K562 (cell line): ENCODE data around the gene HOATZ. TPM values are rescaled to one million over a fixed set of nuclear protein-coding genes. Genes with fewer than 3 reads are reported as not detected.

Experiments
- ATAC-seq: fragments of 200-7000 bp; cut with Tn5 transposase; 3 replicates; pipeline ENCODE4 v1.9.1; 2020; ENCODE audit warnings: moderate library complexity
- BruUV-seq: library from RNA; stranded (reverse); fragments of 400-500 nt; replicated peaks from 2 replicates; lab custom pipeline; 2021; lab: Mats Ljungman, UMichigan
- CTCF ChIA-PET: fragments of 300-600 bp; formaldehyde crosslinking; extraction: SDS; loops from one replicate; lab custom pipeline; 2021; ENCODE audit warnings: low intra/inter-chr PET ratio; lab: Yijun Ruan, JAX
- POLR2A ChIA-PET: fragments of 300-600, 350-650 bp; sonication (Branson Sonifier 250); formaldehyde crosslinking; extraction: SDS; loops from one replicate; lab custom pipeline; 2021; ENCODE audit warnings: antibody characterized with exemption, inconsistent platforms; lab: Yijun Ruan, JAX
- DNase-seq, 4 experiments: peaks; one replicate each; pipeline versions ENCODE4 v3.0.0 to v3.0.0-alpha.2; 2011 to 2018; ENCODE audit warnings: low spot score in 3 of 4, mixed read lengths in 3 of 4; ENCODE audit errors: extremely low read depth in 1 of 4
- FAIRE-seq: peaks from 2 replicates; lab custom pipeline; 2011; peaks lifted over from hg19 to GRCh38; lab: Jason Lieb, UNC
- H2AFZ ChIP-seq: 2 replicates; pipeline ENCODE4 v1.6.0; 2011; ENCODE audit warnings: low read depth, low read length, control low read depth, inconsistent platforms
- H3K27ac ChIP-seq: fragments of 200-600 bp; 3 replicates; pipeline ENCODE4 v1.8.0; 2011; ENCODE audit warnings: low read depth, mild to moderate bottlenecking, control low read depth, inconsistent platforms, low read length, moderate library complexity, mixed read lengths; ENCODE audit errors: extremely low read depth
- H3K27me3 ChIP-seq, 2 experiments: fragments of 300-600 bp in 1 of 2; 2 replicates in 1 of 2; 3 replicates in 1 of 2; pipeline versions ENCODE4 v1.6.0 to v1.8.0; 2011; ENCODE audit warnings: inconsistent platforms in 2 of 2, low read length in 2 of 2, mild to moderate bottlenecking in 1 of 2, mixed read lengths in 1 of 2, moderate library complexity in 1 of 2; ENCODE audit not compliant: control insufficient read depth in 2 of 2, insufficient read depth in 2 of 2
- H3K36me3 ChIP-seq: fragments of 300-600 bp; 3 replicates; pipeline ENCODE4 v1.8.0; 2011; ENCODE audit warnings: mild to moderate bottlenecking, low read length, inconsistent platforms; ENCODE audit not compliant: control insufficient read depth, insufficient read depth
- H3K4me1 ChIP-seq, 2 experiments: fragments of 200-600 bp in 1 of 2; replicated peaks in 1 of 2; 2 replicates in 1 of 2; 3 replicates in 1 of 2; pipeline versions ENCODE4 v1.5.1 to v1.8.0; 2011; ENCODE audit warnings: inconsistent platforms in 2 of 2, low read length in 2 of 2, mild to moderate bottlenecking in 1 of 2, mixed read lengths in 1 of 2, moderate library complexity in 1 of 2; ENCODE audit not compliant: control insufficient read depth in 2 of 2, insufficient read depth in 2 of 2
- H3K4me2 ChIP-seq: 2 replicates; pipeline ENCODE4 v1.6.1; 2011; ENCODE audit warnings: low read length, control low read depth, inconsistent platforms, mixed read lengths; ENCODE audit not compliant: insufficient read depth
- H3K4me3 ChIP-seq: fragments of 200-600 bp; sonication (generic), shearing (Covaris generic); 2 replicates; pipeline ENCODE4 v1.5.1; 2016; ENCODE audit warnings: control low read depth, inconsistent platforms
- H3K79me2 ChIP-seq: fragments of 200-600 bp; 3 replicates; pipeline ENCODE4 v1.8.0; 2011; ENCODE audit warnings: low read length, inconsistent platforms; ENCODE audit not compliant: control insufficient read depth, insufficient read depth
- H3K9ac ChIP-seq, 2 experiments: 2 replicates each; pipeline versions ENCODE4 v1.6.0 to v1.6.1; 2011; ENCODE audit warnings: low read depth in 2 of 2, low read length in 2 of 2, control low read depth in 1 of 2, inconsistent platforms in 1 of 2, mild to moderate bottlenecking in 1 of 2, mixed read lengths in 1 of 2; ENCODE audit not compliant: insufficient read depth in 1 of 2
- H3K9me1 ChIP-seq: one replicate; pipeline ENCODE4 v1.6.0; 2011; ENCODE audit warnings: inconsistent platforms, mild to moderate bottlenecking, low read length, moderate library complexity; ENCODE audit not compliant: control insufficient read depth, insufficient read depth
- H3K9me3 ChIP-seq: replicated peaks from 2 replicates; pipeline ENCODE4 v1.5.1; 2011; ENCODE audit warnings: low read depth, low read length, inconsistent platforms; ENCODE audit not compliant: control insufficient read depth, insufficient read depth
- H4K20me1 ChIP-seq: replicated peaks from 2 replicates; pipeline ENCODE4 v1.6.1; 2011; ENCODE audit warnings: low read length, inconsistent platforms, mixed read lengths; ENCODE audit not compliant: control insufficient read depth, insufficient read depth
- ATF7 ChIP-seq: fragments of 450-650 bp; IDR thresholded peaks from 2 replicates; pipeline ENCODE4 v1.7.1; 2014; ENCODE audit warnings: mild to moderate bottlenecking, moderate library complexity
- CBFA2T3 ChIP-seq: fragments of 450-650 bp; IDR thresholded peaks from 2 replicates; pipeline ENCODE4 v1.6.1; 2017
- KDM5B ChIP-seq: fragments of 200-600 bp; sonication (generic); IDR thresholded peaks from 2 replicates; pipeline ENCODE4 v1.6.1; 2012; ENCODE audit warnings: low read depth, mild to moderate bottlenecking, moderate library complexity, low read length, control low read depth, inconsistent platforms; ENCODE audit not compliant: insufficient replicate concordance
- TCF7 ChIP-seq: sonication (generic); IDR thresholded peaks from 2 replicates; pipeline ENCODE4 v1.6.1; 2016; ENCODE audit warnings: antibody characterized with exemption, borderline replicate concordance
- WGBS: fragments of 100-300 bp; shearing (Covaris generic); methylation state at CpG from one replicate; pipeline ENCODE4 v1.1.6; 2016; ENCODE audit warnings: low coverage, mixed read lengths; ENCODE audit not compliant: insufficient coverage; ENCODE audit errors: missing lambda C conversion rate; 5-methylcytosine and 5-hydroxymethylcytosine counted together
- in situ Hi-C: fragments of 300-500 bp; cut with MboI; formaldehyde crosslinking; loops from 4 replicates; pipeline ENCODE4 v1.15.0; 2018; ENCODE audit warnings: inconsistent platforms, mixed read lengths
- intact Hi-C: fragments of 100-400 bp; cut with micrococcal nuclease; formaldehyde crosslinking; loops from 2 replicates; pipeline ENCODE4 v1.14.2; 2022
- polyA plus RNA-seq, 8 experiments: library from polyadenylated mRNA; depleted of rRNA in 4 of 8; stranded (reverse) in 5 of 8; unstranded in 3 of 8; fragments of >200 nt; fragmentation: Nextera tagmentation in 2 of 8; fragmentation: Illumina TruSeq in 1 of 8; extraction: Ambion mirVana in 2 of 8; extraction: Trizol in 1 of 8; gene quantifications; 2 replicates each; pipeline versions ENCODE4 v1.2.1 to v1.2.3, GENCODE V29; 2011 to 2014; ENCODE audit warnings: inconsistent platforms in 1 of 8, missing spikeins in 1 of 8
- total RNA-seq, 7 experiments: library from RNA; depleted of rRNA in 6 of 7; stranded (reverse); fragments of >200 nt in 6 of 7; fragmentation: Illumina TruSeq in 2 of 7; extraction: Trizol in 2 of 7; gene quantifications; 2 replicates each; pipeline versions ENCODE4 v1.2.1 to v1.2.3, GENCODE V29; 2011 to 2021; ENCODE audit warnings: low replicate concordance in 1 of 7
- TF ChIP-seq, protein P1 (sequence below): fragments of 250-450 bp; sonication (Bioruptor Pico); IDR thresholded peaks from 2 replicates; pipeline ENCODE4 v1.5.0; 2022; ENCODE audit warnings: mild to moderate bottlenecking

HOATZ gene
- total and polyA plus RNA-seq, 9 of the 15 experiments (the other 6 are each of a cell fraction or from before 2014, with no cell fraction given), result not detected

DNA sequence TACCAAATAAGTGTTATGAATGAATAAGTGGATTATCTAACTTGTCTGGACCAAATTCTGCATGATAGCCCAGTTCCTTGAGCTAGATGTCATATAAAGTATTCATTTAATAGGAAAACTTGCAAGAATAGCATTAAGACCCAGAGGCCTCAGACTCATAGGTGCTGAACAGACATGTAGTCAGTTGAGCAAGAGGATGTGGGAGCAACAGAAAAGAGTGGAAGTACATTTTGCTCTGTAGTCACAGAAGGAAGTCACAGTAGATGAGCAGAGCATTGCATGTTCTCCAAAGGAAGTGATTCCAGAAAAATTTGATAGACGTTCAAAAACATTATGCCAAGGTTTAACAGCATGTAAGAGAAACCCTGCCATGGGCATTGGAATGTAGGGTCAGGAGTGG is 9.5 kb downstream of the HOATZ start:
- Histone ChIP-seq H3K9me1 (no peaks in the 10 kb centered on the region), H3K9me3 (no peaks in the 10 kb centered on the region), H3K4me1 (no peaks in the 10 kb centered on the region), H3K36me3 (no peaks in the 10 kb centered on the region), H3K4me3 (no peak overlapping the region), H3K4me2 (no peak overlapping the region), H4K20me1 (no peaks in the 10 kb centered on the region), H3K27me3 (peaks cover 8 to 14% of the 10 kb centered on the region in 2 experiments), H2AFZ (no peak overlapping the region), H3K9ac (no peak overlapping the region), H3K27ac (no peak overlapping the region), H3K79me2 (no peaks in the 10 kb centered on the region)
- intact Hi-C loops, result no loop called here
- POLR2A ChIA-PET, result no interaction called here
- FAIRE-seq (no peak), ATAC-seq (no peak), DNase-seq (no peak)
- CTCF ChIA-PET, result no interaction called here
- TF ChIP-seq CBFA2T3 (no peak), ATF7 (no peak), KDM5B (no peak), TCF7 (no peak)
- TF ChIP-seq, protein P1, sequence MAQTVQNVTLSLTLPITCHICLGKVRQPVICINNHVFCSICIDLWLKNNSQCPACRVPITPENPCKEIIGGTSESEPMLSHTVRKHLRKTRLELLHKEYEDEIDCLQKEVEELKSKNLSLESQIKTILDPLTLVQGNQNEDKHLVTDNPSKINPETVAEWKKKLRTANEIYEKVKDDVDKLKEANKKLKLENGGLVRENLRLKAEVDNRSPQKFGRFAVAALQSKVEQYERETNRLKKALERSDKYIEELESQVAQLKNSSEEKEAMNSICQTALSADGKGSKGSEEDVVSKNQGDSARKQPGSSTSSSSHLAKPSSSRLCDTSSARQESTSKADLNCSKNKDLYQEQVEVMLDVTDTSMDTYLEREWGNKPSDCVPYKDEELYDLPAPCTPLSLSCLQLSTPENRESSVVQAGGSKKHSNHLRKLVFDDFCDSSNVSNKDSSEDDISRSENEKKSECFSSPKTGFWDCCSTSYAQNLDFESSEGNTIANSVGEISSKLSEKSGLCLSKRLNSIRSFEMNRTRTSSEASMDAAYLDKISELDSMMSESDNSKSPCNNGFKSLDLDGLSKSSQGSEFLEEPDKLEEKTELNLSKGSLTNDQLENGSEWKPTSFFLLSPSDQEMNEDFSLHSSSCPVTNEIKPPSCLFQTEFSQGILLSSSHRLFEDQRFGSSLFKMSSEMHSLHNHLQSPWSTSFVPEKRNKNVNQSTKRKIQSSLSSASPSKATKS, result no peak
- in situ Hi-C loops, result no loop called here
- BruUV-seq, result no TSS peak
- 0% methylated on average over 1 of the region's 1 CpG for WGBS
